Type B pancreatic cell (in vitro differentiated cells): ENCODE results near the gene NAA80. TPM values are rescaled to one million over a fixed set of nuclear protein-coding genes. Genes with fewer than 3 reads are reported as not detected.
"Not testable (repeated sequence)": the region's sequence is repeated elsewhere in the genome, so short reads cannot be mapped to it uniquely, and the experiment has no call there.

Source experiments
- DNase-seq: peaks from one replicate; pipeline ENCODE4 v3.0.0; 2021; ENCODE audit warnings: mixed read lengths; ENCODE audit not compliant: unreplicated experiment; ENCODE audit errors: extremely low spot score
- H3K27ac Mint-ChIP-seq: 2 replicates; pipeline ENCODE4 v1.8.0; 2021; ENCODE audit warnings: mild to moderate bottlenecking, mixed read lengths
- H3K27me3 Mint-ChIP-seq: 2 replicates; pipeline ENCODE4 v1.8.0; 2021; ENCODE audit warnings: mixed read lengths
- H3K36me3 Mint-ChIP-seq: 2 replicates; pipeline ENCODE4 v1.8.0; 2021; ENCODE audit warnings: mixed read lengths
- H3K4me1 Mint-ChIP-seq: one replicate; pipeline ENCODE4 v1.8.0; 2021; ENCODE audit warnings: mixed read lengths; ENCODE audit not compliant: unreplicated experiment
- H3K4me3 Mint-ChIP-seq: 2 replicates; pipeline ENCODE4 v1.8.0; 2021; ENCODE audit warnings: mild to moderate bottlenecking, mixed read lengths
- H3K9me3 Mint-ChIP-seq: 2 replicates; pipeline ENCODE4 v1.8.0; 2021; ENCODE audit warnings: mixed read lengths
- CTCF ChIP-seq: fragments of 200-600 bp; sonication (generic); conservative IDR thresholded peaks from 2 replicates; pipeline ENCODE4 v1.5.0; 2021; ENCODE audit warnings: antibody characterized with exemption, mild to moderate bottlenecking
- total RNA-seq: library from RNA; stranded (reverse); gene quantifications from 2 replicates; pipeline ENCODE4 v1.2.1, GENCODE V29; 2021; ENCODE audit warnings: low replicate concordance

Gene NAA80
- total RNA-seq, 1 donor from 2014 or later: 12.9 TPM

- no peak for TF ChIP-seq CTCF
- H3K36me3 Mint-ChIP-seq: no peaks in the 10 kb centered on the region
- H3K9me3 Mint-ChIP-seq: no peaks in the 10 kb centered on the region
- peaks cover 13% of the 10 kb centered on the region for H3K4me1 Mint-ChIP-seq
- no peak overlapping the region for H3K27ac Mint-ChIP-seq
- H3K4me3 Mint-ChIP-seq: no peak overlapping the region
- no peak for DNase-seq
- H3K27me3 Mint-ChIP-seq: no peaks in the 10 kb centered on the region
Observed at GRCh38 chr3:50289130-50289529, 10.1 kb downstream of the NAA80 start.

DNA sequence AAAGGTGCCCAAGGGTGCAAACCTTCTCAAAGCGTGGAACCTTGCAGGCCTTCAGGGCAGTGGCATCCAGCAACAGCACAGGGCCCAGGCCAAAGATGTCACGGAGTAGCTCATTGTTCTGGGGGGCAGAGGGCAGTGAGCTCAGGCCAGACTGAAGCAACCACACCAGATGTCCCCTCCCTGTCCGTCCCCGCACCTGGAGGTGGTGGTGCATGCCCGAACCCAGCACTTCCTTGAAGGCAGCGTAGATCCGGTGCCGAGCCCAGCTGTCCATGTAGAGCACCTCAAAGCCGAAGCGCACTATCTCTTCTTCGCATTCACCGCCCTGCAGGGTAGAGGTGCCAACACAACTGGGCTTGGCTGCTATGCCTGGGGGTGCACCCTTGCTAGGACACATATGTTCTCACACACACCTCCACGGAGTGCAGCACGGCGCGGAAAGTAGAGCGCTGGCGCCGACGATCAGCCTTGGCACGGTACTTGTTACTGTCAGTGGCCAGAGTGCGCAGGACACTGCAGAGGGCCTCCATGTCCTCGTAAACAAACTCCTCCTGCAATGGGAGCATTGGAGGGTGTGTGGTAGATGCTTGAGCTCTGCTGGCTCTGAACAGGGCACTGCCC is 10.7 kb downstream of the NAA80 start:
- Mint-ChIP-seq H3K27me3 (no peaks in the 10 kb centered on the region), H3K4me1 (peaks cover 13% of the 10 kb centered on the region), H3K4me3 (no peak overlapping the region), H3K27ac (no peak overlapping the region), H3K9me3 (no peaks in the 10 kb centered on the region), H3K36me3 (no peaks in the 10 kb centered on the region)
- no peak for DNase-seq
- no peak for TF ChIP-seq CTCF

DNA sequence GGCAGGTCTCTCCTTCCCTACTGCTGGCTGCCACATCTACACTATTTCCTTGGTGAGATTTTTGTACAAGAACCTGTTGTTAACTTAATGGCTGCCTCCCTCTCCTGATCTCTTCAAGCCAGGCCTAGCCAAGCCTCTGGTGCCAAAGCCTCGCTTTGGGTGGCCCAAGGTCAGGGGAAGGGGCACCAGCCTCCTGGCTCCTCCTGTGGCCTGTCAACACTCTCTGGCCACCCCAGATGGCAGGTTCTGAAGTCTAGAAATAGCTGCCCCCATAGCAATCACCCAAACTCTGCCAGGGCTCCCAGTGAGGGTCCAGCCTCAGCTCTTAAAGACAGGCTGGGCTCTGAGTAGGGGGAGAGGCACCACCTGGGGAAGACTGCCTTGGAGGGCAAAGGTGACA is 11.9 kb downstream of the NAA80 start:
- H3K36me3 Mint-ChIP-seq: no peaks in the 10 kb centered on the region
- H3K9me3 Mint-ChIP-seq: no peaks in the 10 kb centered on the region
- H3K27ac Mint-ChIP-seq: no peak overlapping the region
- no peaks in the 10 kb centered on the region for H3K27me3 Mint-ChIP-seq
- no peak for DNase-seq
- no peak for TF ChIP-seq CTCF
- peaks cover 6% of the 10 kb centered on the region for H3K4me1 Mint-ChIP-seq
- H3K4me3 Mint-ChIP-seq: no peak overlapping the region

- Mint-ChIP-seq H3K27ac (no peak overlapping the region), H3K36me3 (no peaks in the 10 kb centered on the region), H3K4me3 (no peak overlapping the region), H3K4me1 (peaks cover 6% of the 10 kb centered on the region), H3K27me3 (no peaks in the 10 kb centered on the region), H3K9me3 (no peaks in the 10 kb centered on the region)
- TF ChIP-seq CTCF: no peak
- no peak for DNase-seq
Observed at GRCh38 chr3:50286322-50287227, 12.6 kb downstream of the NAA80 start.

DNA sequence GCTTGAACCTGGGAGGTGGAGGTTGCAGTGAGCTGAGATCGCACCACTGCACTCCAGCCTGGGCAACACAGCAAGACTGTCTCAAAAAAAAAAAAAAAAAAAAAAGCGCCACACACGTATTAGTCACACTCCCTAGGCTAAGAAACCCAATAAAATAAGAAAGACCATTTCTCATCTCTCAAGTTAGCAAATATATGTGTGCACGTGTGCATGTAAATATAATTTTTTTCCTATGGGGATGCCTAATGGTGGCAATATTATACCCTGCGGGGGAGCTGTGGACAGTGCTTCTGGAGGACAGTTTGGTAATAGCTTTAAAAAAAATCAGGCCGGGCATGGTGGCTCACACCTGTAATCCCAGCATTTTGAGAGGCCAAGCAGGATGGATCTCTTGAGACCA is 15.1 kb downstream of the NAA80 start:
- not testable (repeated sequence) for H3K27me3 Mint-ChIP-seq, H3K4me3 Mint-ChIP-seq, H3K4me1 Mint-ChIP-seq, H3K36me3 Mint-ChIP-seq, H3K27ac Mint-ChIP-seq, H3K9me3 Mint-ChIP-seq, DNase-seq
